GM10248 (cell line): ENCODE measurements around the gene PCDHGA8.
"Not testable (repeated sequence)": the region's sequence is repeated elsewhere in the genome, so short reads cannot be mapped to it uniquely, and the experiment has no call there.

Source experiments
- CTCF ChIA-PET: fragments of 300-600 bp; sonication (Branson Sonifier 250); formaldehyde crosslinking; extraction: SDS; loops from one replicate; lab custom pipeline; 2021; ENCODE audit warnings: antibody characterized with exemption; lab: Yijun Ruan, JAX
- POLR2A ChIA-PET: fragments of 350-650 bp; sonication (Branson Sonifier 250); formaldehyde crosslinking; extraction: SDS; loops from one replicate; lab custom pipeline; 2020; ENCODE audit warnings: antibody characterized with exemption; lab: Yijun Ruan, JAX
- DNase-seq: peaks from one replicate; pipeline ENCODE4 v3.0.0; 2012; ENCODE audit errors: extremely low spot score
- CTCF ChIP-seq: IDR thresholded peaks from 2 replicates; pipeline ENCODE4 v1.5.1; 2012; ENCODE audit warnings: mild to moderate bottlenecking, low read depth; ENCODE audit errors: extremely low read depth, missing control alignments, control extremely low read depth

Gene PCDHGA8

GRCh38 chr5:141392429-141393198 lies at the start of gene PCDHGA8:
PCDHGA8 (plus strand) TSS chr5:141392633; CDS start chr5:141392814, 181 bp downstream.
- ChIA-PET POLR2A (no interaction called here), CTCF (interaction anchor here (0.7 to 1.6 kb wide), 4 partner anchors 73 to 574 kb away, joined by 3 to 4 read pairs (median 3); no protein-coding TSS in a partner anchor)
- DNase-seq = no peak
- TF ChIP-seq CTCF = no peak

DNA sequence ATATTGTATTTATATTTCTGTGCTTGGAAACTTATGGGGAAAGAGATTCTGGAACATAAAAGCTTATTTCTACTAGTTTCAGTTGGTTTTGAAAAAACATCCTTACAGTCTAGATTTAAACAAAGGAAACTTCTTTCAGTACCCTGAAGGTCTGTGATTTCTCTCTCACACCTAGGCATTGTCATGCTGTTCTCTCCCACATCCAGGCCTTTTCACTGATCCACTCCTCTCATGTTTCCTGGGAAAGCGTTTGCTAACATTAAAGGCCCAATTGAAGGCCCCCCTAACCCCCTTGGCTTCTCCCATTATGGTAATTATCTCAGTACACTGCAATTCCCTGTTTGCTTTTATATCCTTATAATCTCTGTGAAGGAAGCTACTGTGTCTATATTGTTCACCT lies 49.7 kb upstream of the PCDHGA8 start:
- ChIA-PET POLR2A (no interaction called here), CTCF (interaction anchor here (0.9 to 2.3 kb wide), 6 partner anchors 12 to 221 kb away, joined by 3 to 7 read pairs (median 5); partner anchors contain the start of genes PCDHGA1, PCDHGA10, PCDHGA12 and TAF7)
- DNase-seq = no peak
- no peak for TF ChIP-seq CTCF

GRCh38 chr5:141343242-141343952 lies 49.0 kb upstream of the PCDHGA8 start, which contains the start of gene PCDHGA3:
PCDHGA3 (plus strand) TSS chr5:141343829; CDS start chr5:141344034, 205 bp downstream.
- POLR2A ChIA-PET = no interaction called here
- no peak for TF ChIP-seq CTCF
- DNase-seq = no peak
- CTCF ChIA-PET = interaction anchor here (1.2 to 2.3 kb wide), 6 partner anchors 13 to 220 kb away, joined by 4 to 7 read pairs (median 4); partner anchors contain the start of genes PCDHGA1, PCDHGA10 and PCDHGA12

DNA sequence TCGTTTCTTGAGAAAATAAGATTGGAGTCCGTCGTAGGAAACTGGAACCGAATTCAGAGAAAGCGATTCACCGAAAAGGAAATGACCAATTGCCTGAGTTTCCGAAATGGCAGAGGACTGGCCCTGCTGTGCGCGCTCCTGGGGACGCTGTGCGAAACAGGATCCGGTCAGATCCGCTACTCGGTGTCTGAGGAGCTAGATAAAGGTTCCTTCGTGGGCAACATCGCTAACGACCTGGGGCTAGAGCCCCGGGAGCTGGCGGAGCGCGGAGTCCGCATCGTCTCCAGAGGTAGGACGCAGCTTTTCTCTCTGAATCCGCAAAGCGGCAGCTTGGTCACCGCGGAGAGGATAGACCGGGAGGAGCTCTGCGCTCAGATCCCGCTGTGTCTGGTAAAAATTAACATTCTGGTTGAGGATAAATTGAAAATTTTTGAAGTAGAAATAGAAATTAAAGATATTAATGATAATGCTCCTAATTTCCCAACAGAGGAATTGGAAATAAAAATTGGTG lies 48.4 kb upstream of the PCDHGA8 start:
- ChIA-PET POLR2A (no interaction called here), CTCF (interaction anchor here (1.0 to 2.3 kb wide), 7 partner anchors 13 to 220 kb away, joined by 4 to 7 read pairs (median 5); partner anchors contain the start of genes PCDHGA1, PCDHGA10, PCDHGA12 and PCDHGB2)
- no peak for TF ChIP-seq CTCF

DNA sequence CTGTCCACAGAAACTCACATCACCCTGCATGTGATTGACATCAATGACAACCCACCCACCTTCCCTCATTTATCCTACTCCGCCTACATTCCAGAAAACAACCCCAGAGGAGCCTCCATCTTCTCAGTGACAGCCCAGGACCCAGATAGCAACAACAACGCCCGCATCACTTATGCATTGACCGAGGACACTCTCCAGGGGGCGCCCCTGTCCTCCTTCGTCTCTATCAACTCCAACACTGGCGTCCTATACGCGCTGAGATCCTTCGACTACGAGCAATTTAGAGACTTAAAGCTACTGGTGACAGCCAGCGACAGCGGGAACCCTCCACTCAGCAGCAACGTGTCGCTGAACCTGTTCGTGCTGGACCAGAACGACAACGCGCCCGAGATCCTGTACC lies 47.1 kb upstream of the PCDHGA8 start:
- no peak for TF ChIP-seq CTCF
- ChIA-PET CTCF (interaction anchor here (1.3 to 1.6 kb wide), 2 partner anchors 10 to 67 kb away, joined by 3 to 5 read pairs; partner anchors contain the start of gene PCDHGA10), POLR2A (no interaction called here)
- no peak for DNase-seq

More for the DNA sequence above, 48.4 kb upstream of the PCDHGA8 start:
- DNase-seq = no peak

DNA sequence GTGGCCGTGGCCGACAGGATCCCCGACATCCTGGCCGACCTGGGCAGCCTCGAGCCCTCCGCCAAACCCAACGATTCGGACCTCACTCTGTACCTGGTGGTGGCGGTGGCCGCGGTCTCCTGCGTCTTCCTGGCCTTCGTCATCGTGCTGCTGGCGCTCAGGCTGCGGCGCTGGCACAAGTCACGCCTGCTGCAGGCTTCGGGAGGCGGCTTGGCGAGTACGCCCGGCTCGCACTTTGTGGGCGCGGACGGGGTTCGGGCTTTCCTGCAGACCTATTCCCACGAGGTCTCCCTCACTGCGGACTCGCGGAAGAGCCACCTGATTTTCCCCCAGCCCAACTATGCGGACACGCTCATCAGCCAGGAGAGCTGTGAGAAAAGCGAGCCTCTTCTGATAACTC lies 46.4 kb upstream of the PCDHGA8 start:
- DNase-seq, POLR2A ChIA-PET: not testable (repeated sequence)
- CTCF ChIA-PET = interaction anchor here (1.3 to 1.9 kb wide), 2 partner anchors 8 to 11 kb away, joined by 3 to 8 read pairs; partner anchors contain the start of gene PCDHGA2
